ENCODE measurements around the gene TGM6.

The TGM6 gene

GRCh38 chr20:2468581-2469407 is 88.1 kb downstream of the TGM6 start:
- DNase-seq (ENCODE audit: low read depth in 1 of 2, low spot score in 1 of 2) = no peak
- H3K27me3 ChIP-seq (ENCODE audit: insufficient read depth, poor library complexity, severe bottlenecking) = no peaks in the 10 kb centered on the region
- H3K4me3 ChIP-seq (replicated peaks; ENCODE audit: insufficient read depth, low read length) = peak overlapping the region; percentile 79
- no peak; the same call in 1 of the 2 replicates for TF ChIP-seq POLR2AphosphoS5 (IDR thresholded peaks at IDR 0.05; ENCODE audit: low read depth)
- TF ChIP-seq, protein P1, sequence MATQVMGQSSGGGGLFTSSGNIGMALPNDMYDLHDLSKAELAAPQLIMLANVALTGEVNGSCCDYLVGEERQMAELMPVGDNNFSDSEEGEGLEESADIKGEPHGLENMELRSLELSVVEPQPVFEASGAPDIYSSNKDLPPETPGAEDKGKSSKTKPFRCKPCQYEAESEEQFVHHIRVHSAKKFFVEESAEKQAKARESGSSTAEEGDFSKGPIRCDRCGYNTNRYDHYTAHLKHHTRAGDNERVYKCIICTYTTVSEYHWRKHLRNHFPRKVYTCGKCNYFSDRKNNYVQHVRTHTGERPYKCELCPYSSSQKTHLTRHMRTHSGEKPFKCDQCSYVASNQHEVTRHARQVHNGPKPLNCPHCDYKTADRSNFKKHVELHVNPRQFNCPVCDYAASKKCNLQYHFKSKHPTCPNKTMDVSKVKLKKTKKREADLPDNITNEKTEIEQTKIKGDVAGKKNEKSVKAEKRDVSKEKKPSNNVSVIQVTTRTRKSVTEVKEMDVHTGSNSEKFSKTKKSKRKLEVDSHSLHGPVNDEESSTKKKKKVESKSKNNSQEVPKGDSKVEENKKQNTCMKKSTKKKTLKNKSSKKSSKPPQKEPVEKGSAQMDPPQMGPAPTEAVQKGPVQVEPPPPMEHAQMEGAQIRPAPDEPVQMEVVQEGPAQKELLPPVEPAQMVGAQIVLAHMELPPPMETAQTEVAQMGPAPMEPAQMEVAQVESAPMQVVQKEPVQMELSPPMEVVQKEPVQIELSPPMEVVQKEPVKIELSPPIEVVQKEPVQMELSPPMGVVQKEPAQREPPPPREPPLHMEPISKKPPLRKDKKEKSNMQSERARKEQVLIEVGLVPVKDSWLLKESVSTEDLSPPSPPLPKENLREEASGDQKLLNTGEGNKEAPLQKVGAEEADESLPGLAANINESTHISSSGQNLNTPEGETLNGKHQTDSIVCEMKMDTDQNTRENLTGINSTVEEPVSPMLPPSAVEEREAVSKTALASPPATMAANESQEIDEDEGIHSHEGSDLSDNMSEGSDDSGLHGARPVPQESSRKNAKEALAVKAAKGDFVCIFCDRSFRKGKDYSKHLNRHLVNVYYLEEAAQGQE (IDR thresholded peaks at IDR 0.05; ENCODE audit: insufficient replicate concordance, low read depth) = no peak
- no peak for TF ChIP-seq SPI1 (IDR thresholded peaks at IDR 0.05; ENCODE audit: borderline replicate concordance, low read depth)
- no peak for TF ChIP-seq CTCF (IDR thresholded peaks at IDR 0.05; ENCODE audit: insufficient read depth, low read length)
- no peak for TF ChIP-seq GABPA (IDR thresholded peaks at IDR 0.05; ENCODE audit: low read depth)
- peak overlapping the region; percentile 99 for H3K27ac ChIP-seq (replicated peaks)

- Histone ChIP-seq H3K4me3 (replicated peaks; ENCODE audit: insufficient read depth, low read length) (peak overlapping the region; percentile 79), H3K27me3 (ENCODE audit: insufficient read depth, poor library complexity, severe bottlenecking) (no peaks in the 10 kb centered on the region), H3K27ac (replicated peaks) (peak overlapping the region; percentile 99)
- TF ChIP-seq POLR2AphosphoS5 (IDR thresholded peaks at IDR 0.05; ENCODE audit: low read depth) (no peak), SPI1 (IDR thresholded peaks at IDR 0.05; ENCODE audit: borderline replicate concordance, low read depth) (no peak), GABPA (IDR thresholded peaks at IDR 0.05; ENCODE audit: low read depth) (no peak), CTCF (IDR thresholded peaks at IDR 0.05; ENCODE audit: insufficient read depth, low read length) (no peak)
- TF ChIP-seq, protein P1 (IDR thresholded peaks at IDR 0.05; ENCODE audit: insufficient replicate concordance, low read depth) = no peak
- DNase-seq (ENCODE audit: low read depth in 1 of 2, low spot score in 1 of 2) = peak in 1 of 2 experiments; percentile 67
Observed at GRCh38 chr20:2469991-2470422, 89.3 kb downstream of the TGM6 start.

DNA sequence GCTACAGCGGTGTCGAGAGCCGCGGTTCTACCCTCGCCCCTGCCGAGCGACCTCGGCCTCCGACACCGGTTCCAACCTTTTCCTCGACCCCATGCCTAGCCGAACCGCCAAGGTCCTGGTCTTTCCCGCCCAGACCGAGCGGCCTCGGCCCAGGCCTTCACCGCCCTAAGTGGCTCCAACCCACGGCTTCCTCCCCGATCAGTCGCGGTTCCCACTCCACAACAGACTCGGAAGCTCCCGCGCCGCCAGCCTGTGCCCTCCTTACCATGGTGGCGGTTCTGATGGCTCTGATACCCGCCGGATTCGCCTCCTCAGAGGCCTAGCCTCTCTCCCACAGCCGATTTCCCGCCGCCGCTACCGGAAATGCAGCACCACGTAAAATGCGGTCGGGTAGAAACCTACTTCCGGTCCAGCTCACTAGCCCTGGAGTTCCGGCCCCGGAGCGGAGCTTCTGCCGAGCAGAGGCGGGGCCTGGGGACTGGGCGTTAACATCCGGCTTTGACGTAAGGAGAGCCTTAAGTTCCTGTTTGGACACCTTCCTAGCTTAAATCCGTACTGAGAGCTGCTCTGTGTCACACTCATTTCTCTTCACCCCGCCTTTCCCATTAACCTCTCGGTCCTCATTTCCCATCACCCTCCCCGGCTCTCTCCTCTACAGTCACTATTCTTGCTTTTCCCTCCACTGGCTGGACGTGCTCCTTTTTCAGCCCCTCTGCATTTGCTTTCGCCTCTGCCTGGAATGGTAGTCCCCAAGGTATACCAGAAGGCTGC is 89.9 kb downstream of the TGM6 start, which contains the start of gene SNRPB:
Gene SNRPB, minus strand, starts transcription at position 367 of the 771 bp plus-strand sequence. Its CDS starts 99 bp downstream, at position 268.
- TF ChIP-seq SPI1 (IDR thresholded peaks at IDR 0.05; ENCODE audit: borderline replicate concordance, low read depth) = no peak
- TF ChIP-seq, protein P1 (IDR thresholded peaks at IDR 0.05; ENCODE audit: insufficient replicate concordance, low read depth) = peak; percentile 80
- no peak for TF ChIP-seq CTCF (IDR thresholded peaks at IDR 0.05; ENCODE audit: insufficient read depth, low read length)
- TF ChIP-seq POLR2AphosphoS5 (IDR thresholded peaks at IDR 0.05; ENCODE audit: low read depth) = peak; percentile 99
- TF ChIP-seq GABPA (IDR thresholded peaks at IDR 0.05; ENCODE audit: low read depth) = peak; percentile 100
- no peaks in the 10 kb centered on the region for H3K27me3 ChIP-seq (ENCODE audit: insufficient read depth, poor library complexity, severe bottlenecking)
- H3K4me3 ChIP-seq (replicated peaks; ENCODE audit: insufficient read depth, low read length) = peak within 1 kb of the TSS; percentile 79
- DNase-seq (ENCODE audit: low read depth in 1 of 2, low spot score in 1 of 2) = peak; percentile 99
- H3K27ac ChIP-seq (replicated peaks) = peak within 1 kb of the TSS; percentile 99

Data from HL-60 (cell line).